Heart left ventricle (tissue), 16 donors: ENCODE results near the gene PDE7B. TPM values are rescaled to one million over a fixed set of nuclear protein-coding genes. Genes with fewer than 3 reads are reported as not detected.

Source experiments
- ATAC-seq, 4 donors: fragments of 200-7000 bp; cut with Tn5 transposase; one replicate each; pipeline ENCODE4 v1.9.1; 2020 to 2022; ENCODE audit warnings: moderate library complexity in 4 of 4, mild to moderate bottlenecking in 3 of 4, moderate number of reproducible peaks in 1 of 4
- DNase-seq, 5 donors: peaks; one replicate each; pipeline ENCODE4 v3.0.0-alpha.2; 2020
- H3K27ac ChIP-seq, 12 donors: fragments of 200-600 bp; sonication (generic) in 4 of 12; one replicate each; pipeline versions ENCODE4 v1.5.0 to v1.8.0; 2016 to 2022; ENCODE audit warnings: mild to moderate bottlenecking in 2 of 12
- H3K27me3 ChIP-seq, 9 donors: fragments of 200-600 bp; sonication (generic) in 2 of 9; one replicate each; pipeline versions ENCODE4 v1.5.1 to v1.8.0; 2016 to 2022; ENCODE audit warnings: mild to moderate bottlenecking in 3 of 9
- H3K36me3 ChIP-seq, 9 donors: fragments of 200-600 bp; sonication (generic) in 2 of 9; one replicate each; pipeline versions ENCODE4 v1.5.0 to v1.8.0; 2018 to 2022; ENCODE audit warnings: mild to moderate bottlenecking in 2 of 9
- H3K4me1 ChIP-seq, 12 donors: fragments of 200-600 bp; sonication (generic) in 4 of 12; one replicate each; pipeline versions ENCODE4 v1.5.0 to v1.8.0; 2016 to 2022; ENCODE audit warnings: mild to moderate bottlenecking in 3 of 12
- H3K4me3 ChIP-seq, 12 donors: fragments of 200-600 bp; sonication (generic) in 4 of 12; one replicate each; pipeline versions ENCODE4 v1.5.0 to v1.8.0; 2017 to 2022; ENCODE audit warnings: mild to moderate bottlenecking in 9 of 12, moderate library complexity in 4 of 12
- H3K9me3 ChIP-seq, 12 donors: fragments of 200-600 bp; sonication (generic) in 4 of 12; one replicate each; pipeline versions ENCODE4 v1.5.0 to v1.8.0; 2016 to 2022; ENCODE audit warnings: mild to moderate bottlenecking in 1 of 12
- POLR2A ChIP-seq, 2 donors: fragments of 450-650 bp; IDR thresholded peaks; one replicate each; pipeline ENCODE4 v1.6.1; 2017; ENCODE audit warnings: antibody characterized with exemption in 2 of 2, mild to moderate bottlenecking in 2 of 2, moderate library complexity in 2 of 2
- WGBS, 4 donors: extraction: QIAGEN DNeasy Blood & Tissue Kit in 2 of 4; methylation state at CpG; one replicate each; pipeline versions ENCODE4 v1.1.5 to v1.1.7; 2013 to 2018; 5-methylcytosine and 5-hydroxymethylcytosine counted together
- intact Hi-C, 10 donors: fragments of 100-400 bp; cut with DNase I; formaldehyde crosslinking; loops; one replicate each; pipeline versions ENCODE4 v1.11.1 to v1.14.2; 2022
- polyA plus RNA-seq, 2 donors: library from polyadenylated mRNA; stranded (reverse); fragments of 200-250 nt; gene quantifications; one replicate each; pipeline ENCODE4 v1.2.3, GENCODE V29; 2013
- total RNA-seq, 9 donors: library from RNA; depleted of rRNA in 2 of 9; stranded (reverse); fragments of >200 nt in 2 of 9; fragmentation: NEBNext Ultra II Directional in 3 of 9; extraction: Animal tissue kit (Norgen Biotek cat#: 25700) in 3 of 9; gene quantifications; one replicate each; pipeline versions ENCODE4 v1.1.0 to v1.2.4, GENCODE V29; 2016 to 2023
- TF ChIP-seq, protein P1 (sequence below), 12 donors: fragments of 200-600 bp; sonication (generic) in 4 of 12; IDR thresholded peaks; one replicate each; pipeline versions ENCODE4 v1.5.0 to v1.8.0; 2018 to 2022; ENCODE audit warnings: antibody characterized with exemption in 12 of 12, mild to moderate bottlenecking in 5 of 12
- donor health status: ischemic (EF 13 %, LVEDD 7.1; RV severe dilation, severe dysfunction).
- donor health status: healthy with polysubstance abuse.
- donor health status: DM: no; HTN: yes; CAD: no.
- donor health status: DM: no; HTN: no; CAD: no.
- donor health status: ischemic (EF 25% LVEDD 6.9; RV normal size, moderate dysfunction).
- donor health status: ischemic (EF 25% LVEDD 5.7; RV mildly dilated, moderate dysfunction).
- donor health status: healthy.
- donor health status: DM: yes; HTN: yes; CAD: no.
- donor health status: ischemic (EF 35%, LVEDD 5.7; RV mildly dilated, moderate dysfunction).
- donor health status: nonischemic (EF 11% LVEDD 7.7; RV severe dilation, severe dysfunction).
- donor health status: DM: yes; HTN: yes; CAD: no.
- donor health status: PGD.
- donor health status: ischemic (EF 29% LVEDD 5.4; RV normal size, mild dysfunction).
- donor health status: nonischemic (EF 23%, LVEDD 6.1; RV moderate dilation, normal function).

Gene PDE7B
- total and polyA plus RNA-seq, 11 donors: 4.4 to 29.1 (median 9.0) TPM

DNA sequence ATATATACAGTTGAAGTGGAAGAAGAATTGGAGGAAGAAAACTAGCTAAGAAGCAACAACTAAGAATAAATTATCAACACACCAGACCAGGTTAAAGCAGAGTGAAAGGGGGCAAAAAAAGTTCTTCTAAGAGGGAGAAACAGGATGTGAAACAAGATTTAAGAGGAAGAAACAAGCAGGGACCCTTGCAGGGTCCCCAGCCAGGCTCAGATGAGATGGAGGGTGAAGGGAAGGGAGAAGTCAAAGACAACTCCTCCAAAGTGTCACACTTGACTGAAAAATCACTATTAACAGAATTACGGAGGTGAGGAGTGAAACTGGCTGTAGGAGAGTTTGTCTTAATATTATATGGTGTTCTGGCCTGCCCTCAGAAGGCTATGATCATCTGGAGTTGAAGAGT, 333.2 kb downstream of the PDE7B start:
- Histone ChIP-seq H3K4me3 (no peak overlapping the region), H3K4me1 (peaks cover 0 to 22% (median 12%) of the 10 kb centered on the region in 12 donors), H3K27ac (no peak overlapping the region), H3K27me3 (no peaks in the 10 kb centered on the region), H3K9me3 (no peaks in the 10 kb centered on the region), H3K36me3 (peaks cover 0 to 73% (median 11%) of the 10 kb centered on the region in 9 donors)
- ATAC-seq: no peak
- 92 to 100% (median 94%) methylated on average over 1 of the region's 1 CpG for WGBS, 4 donors
- intact Hi-C loops: no loop called here
- DNase-seq: no peak
- no peak for TF ChIP-seq POLR2A (IDR thresholded peaks at IDR 0.05)
- TF ChIP-seq, protein P1, sequence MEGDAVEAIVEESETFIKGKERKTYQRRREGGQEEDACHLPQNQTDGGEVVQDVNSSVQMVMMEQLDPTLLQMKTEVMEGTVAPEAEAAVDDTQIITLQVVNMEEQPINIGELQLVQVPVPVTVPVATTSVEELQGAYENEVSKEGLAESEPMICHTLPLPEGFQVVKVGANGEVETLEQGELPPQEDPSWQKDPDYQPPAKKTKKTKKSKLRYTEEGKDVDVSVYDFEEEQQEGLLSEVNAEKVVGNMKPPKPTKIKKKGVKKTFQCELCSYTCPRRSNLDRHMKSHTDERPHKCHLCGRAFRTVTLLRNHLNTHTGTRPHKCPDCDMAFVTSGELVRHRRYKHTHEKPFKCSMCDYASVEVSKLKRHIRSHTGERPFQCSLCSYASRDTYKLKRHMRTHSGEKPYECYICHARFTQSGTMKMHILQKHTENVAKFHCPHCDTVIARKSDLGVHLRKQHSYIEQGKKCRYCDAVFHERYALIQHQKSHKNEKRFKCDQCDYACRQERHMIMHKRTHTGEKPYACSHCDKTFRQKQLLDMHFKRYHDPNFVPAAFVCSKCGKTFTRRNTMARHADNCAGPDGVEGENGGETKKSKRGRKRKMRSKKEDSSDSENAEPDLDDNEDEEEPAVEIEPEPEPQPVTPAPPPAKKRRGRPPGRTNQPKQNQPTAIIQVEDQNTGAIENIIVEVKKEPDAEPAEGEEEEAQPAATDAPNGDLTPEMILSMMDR (IDR thresholded peaks at IDR 0.05): no peak

DNA sequence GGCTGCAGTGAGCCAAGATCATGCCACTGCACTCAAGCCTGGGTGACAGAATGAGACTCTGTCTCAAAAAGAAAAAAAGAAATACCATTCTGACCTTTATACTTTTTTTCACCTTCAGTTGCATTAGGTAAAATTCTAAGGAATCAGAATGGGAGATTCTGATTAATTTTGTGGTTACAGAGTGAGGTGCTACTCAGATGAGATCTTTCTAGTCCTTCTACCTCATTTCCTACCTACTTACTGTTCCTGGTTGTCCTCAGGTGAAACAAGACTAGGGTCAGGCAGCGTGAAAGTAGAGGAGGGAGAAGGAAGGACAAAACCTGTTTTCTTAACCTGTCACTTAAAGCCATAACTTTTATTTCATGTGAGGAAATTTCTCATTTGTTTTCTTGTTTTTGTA, 334.9 kb downstream of the PDE7B start:
- 97 to 100% (median 100%) methylated on average over 1 of the region's 1 CpG for WGBS, 4 donors
- Histone ChIP-seq H3K4me3 (no peak overlapping the region), H3K4me1 (peaks cover 0 to 10% (median 2%) of the 10 kb centered on the region in 12 donors), H3K36me3 (peaks cover 0 to 80% (median 11%) of the 10 kb centered on the region in 9 donors), H3K27me3 (no peaks in the 10 kb centered on the region), H3K9me3 (no peaks in the 10 kb centered on the region), H3K27ac (no peak overlapping the region)
- intact Hi-C loops: no loop called here
- DNase-seq (no peak), ATAC-seq (no peak)
- TF ChIP-seq, protein P1 (IDR thresholded peaks at IDR 0.05): no peak
- TF ChIP-seq POLR2A (IDR thresholded peaks at IDR 0.05): no peak

DNA sequence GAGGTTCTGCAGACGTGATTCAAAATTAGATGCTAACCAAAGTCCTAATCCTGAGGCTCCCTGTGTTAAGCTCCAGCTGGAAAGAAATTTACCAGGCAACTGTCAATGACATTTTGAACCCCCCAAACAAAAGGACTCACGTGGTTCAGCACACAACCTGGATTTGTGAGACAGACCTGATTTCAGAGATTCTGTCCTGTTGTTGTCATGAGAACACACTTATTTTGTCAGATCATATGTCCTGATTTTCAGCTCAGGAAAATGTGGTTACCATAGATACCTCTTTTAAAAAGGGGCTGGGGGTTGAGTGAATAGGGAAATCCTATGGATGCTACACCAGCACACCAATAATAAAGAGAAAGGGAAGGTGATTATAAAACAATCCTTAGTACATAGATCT, 337.0 kb downstream of the PDE7B start:
- intact Hi-C loops: no loop called here
- H3K9me3 ChIP-seq: no peaks in the 10 kb centered on the region
- no peaks in the 10 kb centered on the region for H3K4me1 ChIP-seq
- WGBS, 4 donors: 77 to 91% (median 83%) methylated on average over 2 of the region's 2 CpGs
- ATAC-seq (no peak), DNase-seq (no peak)
- H3K27ac ChIP-seq: no peak overlapping the region
- H3K27me3 ChIP-seq: no peaks in the 10 kb centered on the region
- peaks cover 0 to 91% (median 24%) of the 10 kb centered on the region in 9 donors for H3K36me3 ChIP-seq
- no peak for TF ChIP-seq POLR2A (IDR thresholded peaks at IDR 0.05)
- TF ChIP-seq, protein P1 (IDR thresholded peaks at IDR 0.05): no peak
- no peak overlapping the region for H3K4me3 ChIP-seq

DNA sequence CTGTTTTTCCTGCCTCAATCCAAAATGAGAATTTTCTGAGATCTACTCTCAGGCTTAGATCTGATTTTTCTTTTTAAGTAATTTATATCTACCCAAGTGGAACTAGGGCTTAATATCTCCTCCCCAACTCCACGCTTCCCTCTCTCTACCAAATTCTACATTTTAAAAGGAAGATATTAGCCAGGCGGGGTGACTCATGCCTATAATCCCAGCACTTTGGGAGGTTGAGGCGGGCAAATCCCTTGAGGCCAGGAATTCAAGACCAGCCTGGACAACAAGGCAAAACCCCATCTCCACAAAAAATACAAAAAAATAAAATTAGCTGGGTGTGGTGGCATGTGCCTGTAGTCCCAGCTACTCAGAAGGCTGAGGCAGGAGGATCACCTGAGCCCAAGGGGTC, 337.6 kb downstream of the PDE7B start:
- H3K36me3 ChIP-seq: peaks cover 0 to 86% (median 24%) of the 10 kb centered on the region in 9 donors
- H3K27ac ChIP-seq: no peak overlapping the region
- DNase-seq (no peak), ATAC-seq (no peak)
- H3K27me3 ChIP-seq: no peaks in the 10 kb centered on the region
- 91 to 98% (median 97%) methylated on average over 3 of the region's 3 CpGs for WGBS, 4 donors
- intact Hi-C loops: no loop called here
- TF ChIP-seq POLR2A (IDR thresholded peaks at IDR 0.05): no peak
- TF ChIP-seq, protein P1 (IDR thresholded peaks at IDR 0.05): no peak
- no peaks in the 10 kb centered on the region for H3K9me3 ChIP-seq
- H3K4me1 ChIP-seq: no peaks in the 10 kb centered on the region
- H3K4me3 ChIP-seq: no peak overlapping the region
